C4-2B (cell line): ENCODE results near the gene ROS1.

Experiments used
- H3K27ac ChIP-seq: fragments of 450-650 bp; 2 replicates; pipeline ENCODE4 v1.5.1; 2017
- CTCF ChIP-seq: fragments of 450-650 bp; conservative IDR thresholded peaks from 2 replicates; pipeline ENCODE4 v1.5.1; 2017; ENCODE audit warnings: mild to moderate bottlenecking
- ZFX ChIP-seq: fragments of 450-650 bp; IDR thresholded peaks from 2 replicates; pipeline ENCODE4 v1.6.1; 2017

Gene ROS1

GRCh38 chr6:117396228-117396627, 29.5 kb downstream of the ROS1 start:
- H3K27ac ChIP-seq: no peak overlapping the region
- TF ChIP-seq CTCF: no peak
- no peak for TF ChIP-seq ZFX

GRCh38 chr6:117395164-117395563, 30.6 kb downstream of the ROS1 start:
- TF ChIP-seq CTCF (no peak), ZFX (no peak)
- H3K27ac ChIP-seq: no peak overlapping the region

GRCh38 chr6:117393045-117393444, 32.7 kb downstream of the ROS1 start:
- no peak for TF ChIP-seq CTCF
- no peak for TF ChIP-seq ZFX
- H3K27ac ChIP-seq: no peak overlapping the region

GRCh38 chr6:117391874-117392583, 33.7 kb downstream of the ROS1 start:
- no peak for TF ChIP-seq ZFX

GRCh38 chr6:117389227-117390057, 36.3 kb downstream of the ROS1 start:
- TF ChIP-seq CTCF: no peak
- TF ChIP-seq ZFX: no peak

More at GRCh38 chr6:117391874-117392583, 33.7 kb downstream of the ROS1 start:
- H3K27ac ChIP-seq: no peak overlapping the region

GRCh38 chr6:117387454-117387974, 38.2 kb downstream of the ROS1 start:
- TF ChIP-seq ZFX (no peak), CTCF (no peak)
- no peak overlapping the region for H3K27ac ChIP-seq

More at GRCh38 chr6:117389227-117390057, 36.3 kb downstream of the ROS1 start:
- no peak overlapping the region for H3K27ac ChIP-seq

- TF ChIP-seq CTCF (no peak), ZFX (no peak)
- no peak overlapping the region for H3K27ac ChIP-seq
Measured at GRCh38 chr6:117384659-117385058, 41.1 kb downstream of the ROS1 start.
